Prostate gland (tissue), 2 donors: ENCODE results near the gene ITM2C.

Experiments
- POLR2A ChIP-seq: fragments of 450-650 bp; IDR thresholded peaks from one replicate; pipeline ENCODE4 v1.6.1; 2016; ENCODE audit warnings: antibody characterized with exemption, mild to moderate bottlenecking
- POLR2AphosphoS5 ChIP-seq: sonication (generic); formaldehyde crosslinking; IDR thresholded peaks from one replicate; pipeline ENCODE4 v1.6.1; 2017; ENCODE audit warnings: antibody characterized with exemption
- TF ChIP-seq, protein P1 (sequence below), 4 experiments: fragments of 200-600 bp in 2 of 4; fragments of 450-650 bp in 2 of 4; sonication (generic) in 2 of 4; IDR thresholded peaks; 1 replicate in 3 of 4; 2 replicates in 1 of 4; pipeline ENCODE4 v1.5.1; 2016 to 2019; ENCODE audit warnings: antibody characterized with exemption in 4 of 4, mild to moderate bottlenecking in 2 of 4, moderate library complexity in 2 of 4

DNA sequence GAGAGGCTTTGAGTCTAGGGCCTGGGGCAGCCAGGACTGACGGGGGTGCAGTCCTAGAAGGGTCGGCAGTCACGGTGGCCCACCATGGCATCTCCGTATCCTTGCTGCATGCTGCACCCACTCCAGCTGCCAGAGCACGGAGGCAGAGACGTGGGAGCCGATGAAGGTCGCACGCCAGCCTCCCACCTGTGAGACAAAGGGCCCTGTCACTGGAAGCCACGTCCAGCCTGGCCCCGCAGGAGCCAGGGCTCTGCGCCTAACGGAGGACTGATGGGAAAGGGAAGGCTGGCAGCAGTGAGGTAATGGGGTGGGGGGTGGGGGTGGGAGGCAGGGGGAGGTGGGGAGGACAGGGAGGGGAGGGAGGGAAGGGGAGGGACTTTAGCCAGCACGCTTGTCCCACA lies 21.9 kb downstream of the ITM2C start:
- TF ChIP-seq, protein P1, sequence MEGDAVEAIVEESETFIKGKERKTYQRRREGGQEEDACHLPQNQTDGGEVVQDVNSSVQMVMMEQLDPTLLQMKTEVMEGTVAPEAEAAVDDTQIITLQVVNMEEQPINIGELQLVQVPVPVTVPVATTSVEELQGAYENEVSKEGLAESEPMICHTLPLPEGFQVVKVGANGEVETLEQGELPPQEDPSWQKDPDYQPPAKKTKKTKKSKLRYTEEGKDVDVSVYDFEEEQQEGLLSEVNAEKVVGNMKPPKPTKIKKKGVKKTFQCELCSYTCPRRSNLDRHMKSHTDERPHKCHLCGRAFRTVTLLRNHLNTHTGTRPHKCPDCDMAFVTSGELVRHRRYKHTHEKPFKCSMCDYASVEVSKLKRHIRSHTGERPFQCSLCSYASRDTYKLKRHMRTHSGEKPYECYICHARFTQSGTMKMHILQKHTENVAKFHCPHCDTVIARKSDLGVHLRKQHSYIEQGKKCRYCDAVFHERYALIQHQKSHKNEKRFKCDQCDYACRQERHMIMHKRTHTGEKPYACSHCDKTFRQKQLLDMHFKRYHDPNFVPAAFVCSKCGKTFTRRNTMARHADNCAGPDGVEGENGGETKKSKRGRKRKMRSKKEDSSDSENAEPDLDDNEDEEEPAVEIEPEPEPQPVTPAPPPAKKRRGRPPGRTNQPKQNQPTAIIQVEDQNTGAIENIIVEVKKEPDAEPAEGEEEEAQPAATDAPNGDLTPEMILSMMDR (IDR thresholded peaks at IDR 0.05) = no peak
- no peak for TF ChIP-seq POLR2A
- no peak for TF ChIP-seq POLR2AphosphoS5
